CD1c-positive myeloid dendritic cell (primary cell): ENCODE measurements around the gene SLC35E2B.

ENCODE experiments used
- DNase-seq: peaks from one replicate; pipeline ENCODE4 v3.0.0-alpha.2; 2016; ENCODE audit errors: extremely low spot score

Gene SLC35E2B

DNA sequence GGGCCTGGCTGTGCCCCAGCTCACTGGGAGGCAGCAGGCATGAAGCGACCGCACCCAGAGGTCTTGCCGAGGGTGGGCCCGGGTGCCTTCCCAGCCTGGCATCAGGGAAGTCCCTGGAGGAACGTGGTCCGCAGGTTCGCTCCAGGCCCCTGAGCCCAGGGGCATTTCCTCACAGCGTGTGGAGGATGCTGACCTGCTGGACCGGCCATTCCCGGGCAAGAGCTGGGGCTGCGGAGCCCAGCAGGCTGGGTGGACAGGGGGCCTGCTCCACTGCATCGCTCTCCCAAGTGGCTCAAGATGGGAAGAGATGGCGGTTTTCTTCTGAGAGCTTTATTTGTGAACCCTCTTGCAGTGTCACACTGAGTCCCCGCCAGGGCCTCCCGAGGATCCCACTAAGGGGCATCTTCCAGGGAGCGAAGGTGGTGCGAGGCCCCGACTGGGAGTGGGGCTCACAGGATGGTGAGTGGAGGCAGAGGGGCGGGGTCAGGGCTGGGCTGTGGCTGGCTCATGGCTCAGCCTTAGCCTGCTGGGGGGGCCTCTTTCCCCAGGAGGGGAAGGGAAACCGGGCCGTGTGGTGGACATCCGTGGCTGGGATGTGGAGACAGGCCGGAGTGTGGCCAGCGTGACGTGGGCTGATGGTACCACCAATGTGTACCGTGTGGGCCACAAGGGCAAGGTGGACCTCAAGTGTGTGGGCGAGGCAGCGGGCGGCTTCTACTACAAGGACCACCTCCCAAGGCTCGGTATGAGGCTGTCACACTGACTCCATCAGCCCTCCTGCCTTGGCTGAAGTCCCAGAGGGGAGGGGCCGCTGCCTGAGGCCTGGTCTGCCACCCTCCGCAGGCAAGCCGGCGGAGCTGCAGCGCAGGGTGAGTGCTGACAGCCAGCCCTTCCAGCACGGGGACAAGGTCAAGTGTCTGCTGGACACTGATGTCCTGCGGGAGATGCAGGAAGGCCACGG lies 67.9 kb downstream of the SLC35E2B start:
- DNase-seq, result no peak

DNA sequence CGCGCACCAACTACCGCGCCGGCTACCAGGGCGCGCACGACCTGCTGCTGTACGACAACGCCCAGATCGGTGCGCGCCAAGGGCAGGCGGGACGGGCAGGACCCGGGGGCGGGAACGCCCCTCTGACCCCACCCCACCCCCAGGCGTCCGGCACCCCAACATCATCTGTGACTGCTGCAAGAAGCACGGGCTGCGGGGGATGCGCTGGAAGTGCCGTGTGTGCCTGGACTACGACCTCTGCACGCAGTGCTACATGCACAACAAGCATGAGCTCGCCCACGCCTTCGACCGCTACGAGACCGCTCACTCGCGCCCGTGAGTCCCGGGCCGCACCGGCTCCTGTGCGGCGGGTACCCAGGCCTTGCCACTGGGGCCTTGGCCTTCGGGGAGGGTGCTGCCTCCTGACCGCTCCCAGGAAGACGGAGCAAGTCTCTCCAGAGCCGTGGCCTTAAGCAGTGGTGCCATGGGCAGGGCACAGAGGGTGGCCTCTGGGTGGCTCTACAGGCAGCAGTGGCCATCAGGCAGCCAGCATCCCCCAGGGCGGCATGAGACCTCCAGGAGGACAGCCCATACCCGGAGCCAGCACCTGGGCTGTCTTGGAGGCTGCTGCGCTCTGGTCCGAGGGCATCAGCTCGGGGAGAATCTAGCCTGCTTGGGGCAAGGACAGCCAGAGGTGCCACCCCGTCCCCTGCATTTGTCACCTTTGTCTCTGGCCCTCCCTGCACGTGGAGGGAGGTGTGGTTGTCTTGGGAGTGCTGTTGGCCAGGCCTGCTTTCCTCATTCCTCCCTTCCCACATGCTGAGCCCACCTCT lies 68.8 kb downstream of the SLC35E2B start:
- no peak for DNase-seq

DNA sequence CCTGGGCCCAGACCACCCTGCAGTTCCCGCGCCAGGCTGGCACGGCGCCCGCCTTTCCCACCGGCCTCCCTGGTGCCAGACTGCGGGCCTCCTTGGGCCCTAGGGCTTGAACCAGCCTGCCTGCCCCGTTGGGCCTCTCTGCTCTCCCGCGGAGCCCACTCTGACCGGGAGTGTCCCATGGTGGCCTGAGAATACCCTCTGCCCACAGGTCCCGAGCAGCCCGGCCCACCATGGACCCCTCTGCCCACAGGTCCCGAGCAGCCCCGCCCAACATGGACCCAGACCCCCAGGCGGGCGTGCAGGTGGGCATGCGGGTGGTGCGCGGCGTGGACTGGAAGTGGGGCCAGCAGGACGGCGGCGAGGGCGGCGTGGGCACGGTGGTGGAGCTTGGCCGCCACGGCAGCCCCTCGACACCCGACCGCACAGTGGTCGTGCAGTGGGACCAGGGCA lies 69.4 kb downstream of the SLC35E2B start:
- no peak for DNase-seq

DNA sequence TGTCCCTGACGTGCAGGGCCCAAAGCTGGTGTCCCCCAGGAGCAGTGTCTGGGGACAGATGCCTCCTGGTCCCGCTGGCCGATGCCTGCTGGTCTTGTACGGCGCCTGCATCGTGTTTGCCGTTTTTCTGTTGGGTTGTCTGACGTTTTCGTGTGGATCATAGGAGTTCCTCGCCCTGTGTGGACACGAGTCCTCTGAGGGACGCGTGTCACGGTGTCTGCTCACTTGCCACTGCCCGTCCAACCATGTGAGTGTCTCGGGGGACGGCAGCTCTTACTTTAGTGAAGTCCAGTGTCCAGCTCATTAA lies 69.9 kb downstream of the SLC35E2B start:
- DNase-seq, result no peak

DNA sequence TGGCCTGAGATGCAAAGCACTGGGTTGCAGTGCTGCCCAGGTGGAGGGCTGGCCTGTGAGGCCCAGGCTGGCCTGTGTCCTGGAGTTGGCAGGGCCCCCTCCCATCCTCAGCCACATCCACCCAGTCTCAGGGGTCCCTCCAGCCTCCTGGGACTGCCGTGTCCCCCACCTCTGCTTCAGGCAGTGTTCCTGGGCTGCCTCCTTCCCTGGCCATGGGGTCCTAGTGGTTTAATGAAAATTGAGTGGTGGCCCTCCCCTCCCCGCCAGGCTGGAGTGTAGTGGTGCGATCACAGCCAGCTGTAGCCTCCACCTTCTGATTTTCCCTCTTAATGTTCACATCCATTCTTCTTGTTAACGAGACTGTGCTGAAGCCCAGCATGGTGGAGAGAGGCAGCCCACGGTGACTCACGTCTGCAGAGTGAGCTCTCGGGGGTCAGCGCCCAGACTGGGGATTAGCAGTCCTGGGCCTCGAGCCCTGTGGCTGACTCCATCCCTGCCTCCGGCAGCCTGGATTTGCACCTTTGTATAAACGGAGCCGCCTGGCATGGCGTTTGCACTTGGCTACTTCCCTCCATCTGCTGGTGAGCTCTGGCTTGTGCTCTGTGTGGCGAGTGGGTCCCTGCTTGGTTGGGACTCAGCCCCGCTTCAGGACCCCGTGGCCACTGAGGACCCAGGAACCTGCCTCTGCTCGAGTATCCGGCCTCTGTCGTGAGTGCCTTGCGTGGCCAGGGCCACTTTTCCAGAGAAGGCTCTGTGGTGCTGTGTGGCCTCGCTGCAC lies 70.4 kb downstream of the SLC35E2B start:
- no peak for DNase-seq

DNA sequence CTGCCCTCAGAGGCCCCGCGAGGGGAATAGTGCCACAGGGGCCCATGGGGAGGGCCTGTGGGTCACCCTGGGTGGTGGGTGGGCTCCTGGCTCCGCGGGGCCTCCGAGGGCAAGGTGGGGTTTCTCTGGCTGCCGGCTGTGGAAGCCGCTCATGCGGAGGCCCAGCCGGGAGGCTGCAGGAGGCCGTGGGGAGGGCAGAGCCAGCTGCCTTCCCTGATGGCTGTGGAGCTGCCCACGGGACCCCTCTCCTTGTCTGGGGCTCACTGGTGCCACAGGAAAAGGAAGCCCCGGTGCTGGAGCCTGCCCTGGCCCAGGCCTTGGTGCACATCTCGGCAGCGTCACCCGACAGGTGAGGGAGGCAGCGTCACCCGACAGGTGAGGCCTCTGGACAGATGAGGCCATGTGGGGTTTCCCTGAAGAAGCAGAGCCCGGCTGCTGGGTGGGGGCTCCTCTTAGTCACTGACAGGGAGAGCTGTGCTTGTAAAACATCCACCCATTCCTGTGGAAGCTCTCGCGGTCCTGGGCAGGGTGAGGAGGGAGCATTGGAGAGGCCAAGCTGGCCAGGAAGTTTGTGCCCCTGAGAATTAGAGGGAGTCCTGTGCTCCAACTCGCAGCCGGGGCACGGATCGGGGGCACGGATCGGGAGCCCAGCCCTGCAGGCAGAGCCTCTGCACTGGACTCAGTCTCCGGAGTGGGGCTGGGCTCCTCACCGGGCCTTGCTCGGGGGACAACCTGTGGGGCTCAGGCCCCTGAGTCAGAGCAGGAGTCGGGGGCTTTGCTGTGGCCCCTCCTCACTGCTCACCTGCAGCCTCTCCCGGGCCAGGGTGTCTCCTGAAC lies 71.2 kb downstream of the SLC35E2B start:
- DNase-seq, result no peak

DNA sequence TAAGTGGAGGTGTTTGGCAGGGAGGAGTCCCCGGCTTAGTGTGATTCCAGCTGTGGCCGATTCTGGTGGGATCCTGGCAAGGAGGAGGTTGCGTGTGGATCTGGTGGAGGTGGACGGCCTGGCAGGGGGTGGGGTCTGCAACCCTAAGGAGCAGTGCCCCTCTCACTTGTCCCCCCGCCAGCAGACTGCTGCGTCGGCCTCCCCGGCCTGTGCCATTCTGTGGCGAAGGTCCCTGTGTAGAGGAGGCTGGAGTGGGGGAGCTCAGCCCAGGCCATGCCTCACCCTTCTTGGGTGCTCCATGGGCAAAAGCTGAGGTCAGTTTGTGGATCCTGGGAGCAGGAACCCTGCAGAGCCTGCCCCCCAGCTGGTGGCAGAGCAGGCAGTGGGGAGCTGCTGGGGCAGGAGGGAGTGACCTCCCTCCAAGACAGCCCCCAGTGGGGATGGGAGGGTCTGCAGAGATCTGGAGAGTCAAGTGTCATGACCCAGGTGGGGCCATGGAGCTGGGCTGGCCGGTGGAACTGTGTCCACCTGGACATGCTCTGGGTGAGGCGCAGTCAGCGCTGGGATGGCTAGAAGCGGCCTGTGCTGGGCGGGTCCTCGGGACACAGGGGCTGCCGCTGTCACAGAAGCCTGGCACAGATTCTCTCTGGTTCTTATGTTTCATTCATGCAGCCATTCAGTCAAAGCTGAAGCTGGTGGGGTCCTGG lies 72.0 kb downstream of the SLC35E2B start:
- DNase-seq, result no peak

DNA sequence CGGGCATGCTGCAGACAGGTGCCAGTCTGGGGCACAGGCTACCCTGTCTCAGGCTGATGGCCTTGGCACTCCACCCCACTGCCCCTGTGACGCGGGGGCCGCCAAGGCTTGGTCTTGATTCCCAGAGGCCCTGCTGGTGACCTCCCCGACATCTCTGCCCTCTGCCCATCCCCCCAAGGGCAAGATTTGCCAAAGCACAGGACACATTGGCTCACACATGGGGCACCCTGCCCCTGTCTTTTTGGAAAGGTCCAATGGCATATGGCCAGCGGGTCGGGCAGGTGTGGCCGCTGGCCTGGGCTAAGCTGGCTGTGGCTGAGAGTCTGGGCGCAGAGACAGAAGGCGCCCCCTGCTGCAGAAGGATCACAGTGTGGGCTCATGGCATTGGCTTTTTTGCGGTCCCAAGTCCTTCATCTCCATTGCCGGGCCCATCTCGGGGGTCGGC lies 72.7 kb downstream of the SLC35E2B start:
- DNase-seq, result no peak

DNA sequence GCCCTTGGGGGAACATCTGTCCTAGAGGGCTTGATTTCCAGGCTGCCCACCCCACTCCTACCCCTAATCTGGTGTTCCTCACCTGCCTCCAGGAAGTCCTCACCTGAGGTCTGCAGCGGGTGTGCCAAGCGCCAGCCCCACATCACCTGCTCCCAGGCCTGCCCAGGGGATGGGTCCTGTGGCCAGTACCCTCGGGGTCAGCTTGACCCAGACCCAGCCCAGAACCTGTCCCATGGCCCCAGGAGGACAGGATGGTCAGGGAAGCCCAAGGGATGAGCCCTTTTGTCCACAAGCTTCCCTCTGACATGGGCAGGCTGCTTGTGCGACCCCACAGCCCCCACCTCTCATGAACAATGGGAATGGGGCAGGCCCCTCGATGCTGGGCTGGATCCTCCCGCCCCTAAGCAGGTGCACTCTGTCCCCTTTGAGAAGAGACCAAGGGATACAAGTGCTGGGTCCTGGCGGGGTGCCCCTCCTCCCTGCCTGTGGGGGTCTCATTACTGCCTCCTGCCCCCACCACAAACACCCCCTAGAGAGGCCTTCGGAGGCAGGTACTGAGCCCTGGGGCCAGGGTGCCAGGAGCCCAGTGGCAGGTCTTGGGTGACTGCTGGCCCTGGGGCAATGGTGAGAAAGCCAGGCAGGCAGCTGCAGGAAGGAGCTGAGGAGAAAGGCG lies 74.1 kb downstream of the SLC35E2B start:
- DNase-seq, result no peak

DNA sequence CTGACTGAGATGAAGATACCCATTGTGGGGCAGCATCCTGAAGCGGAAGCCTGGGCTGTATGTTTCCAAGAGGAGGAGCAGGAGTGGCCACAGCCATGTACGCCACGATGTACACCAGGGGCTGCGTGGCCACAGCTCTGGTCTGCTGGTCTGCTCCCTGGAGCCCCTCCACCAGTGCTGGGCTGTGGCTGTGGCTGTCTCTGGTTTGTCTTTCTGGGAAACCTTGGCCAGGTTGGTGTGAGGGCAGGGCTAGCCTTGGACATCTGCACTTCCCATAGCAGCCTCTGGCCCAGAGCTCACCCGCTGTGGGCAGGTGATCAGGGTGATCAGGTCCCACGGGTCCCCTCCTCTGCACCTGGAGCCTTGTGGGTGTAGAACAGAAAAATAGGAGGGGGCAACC lies 74.7 kb downstream of the SLC35E2B start:
- DNase-seq, result no peak

DNA sequence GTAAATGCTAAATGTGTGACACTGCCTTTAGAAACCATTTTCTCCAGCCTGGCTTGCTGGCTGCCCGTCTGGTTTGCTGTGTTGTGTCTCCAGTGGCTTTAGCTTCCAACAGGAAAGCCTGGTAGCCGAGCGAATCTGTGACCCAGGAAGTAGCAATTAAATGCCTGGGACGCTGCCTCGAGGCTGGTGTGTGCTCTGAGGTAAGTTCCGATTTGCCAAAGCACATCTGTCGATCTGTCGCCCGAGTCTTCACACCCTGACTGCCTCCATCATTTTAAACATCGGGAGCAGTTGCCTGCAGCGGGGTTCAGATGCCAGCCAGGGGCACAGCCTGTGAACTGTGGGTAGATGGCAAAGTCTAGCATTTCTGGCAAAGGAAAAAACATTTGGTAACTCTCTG lies 75.1 kb downstream of the SLC35E2B start:
- no peak for DNase-seq

DNA sequence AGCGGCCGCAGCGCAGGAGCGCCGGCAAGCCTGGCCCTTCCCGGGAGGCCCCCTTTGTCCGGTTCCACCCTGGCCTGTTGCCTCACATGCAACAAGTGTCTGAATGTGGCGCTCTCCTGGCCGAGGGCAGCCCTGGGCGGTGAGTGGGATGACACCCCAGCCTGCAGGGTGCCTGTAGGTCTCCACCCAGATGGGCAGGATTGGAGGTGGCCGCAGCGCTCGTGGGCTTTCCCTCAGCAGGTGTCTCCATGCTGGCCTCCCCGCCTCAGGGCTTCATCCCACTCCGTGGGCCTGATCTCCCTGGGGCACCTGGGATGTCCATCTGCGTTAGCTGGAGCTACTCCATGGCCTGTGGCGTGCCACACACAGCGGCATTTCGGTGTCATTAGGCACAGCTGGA lies 75.8 kb downstream of the SLC35E2B start:
- DNase-seq, result no peak

DNA sequence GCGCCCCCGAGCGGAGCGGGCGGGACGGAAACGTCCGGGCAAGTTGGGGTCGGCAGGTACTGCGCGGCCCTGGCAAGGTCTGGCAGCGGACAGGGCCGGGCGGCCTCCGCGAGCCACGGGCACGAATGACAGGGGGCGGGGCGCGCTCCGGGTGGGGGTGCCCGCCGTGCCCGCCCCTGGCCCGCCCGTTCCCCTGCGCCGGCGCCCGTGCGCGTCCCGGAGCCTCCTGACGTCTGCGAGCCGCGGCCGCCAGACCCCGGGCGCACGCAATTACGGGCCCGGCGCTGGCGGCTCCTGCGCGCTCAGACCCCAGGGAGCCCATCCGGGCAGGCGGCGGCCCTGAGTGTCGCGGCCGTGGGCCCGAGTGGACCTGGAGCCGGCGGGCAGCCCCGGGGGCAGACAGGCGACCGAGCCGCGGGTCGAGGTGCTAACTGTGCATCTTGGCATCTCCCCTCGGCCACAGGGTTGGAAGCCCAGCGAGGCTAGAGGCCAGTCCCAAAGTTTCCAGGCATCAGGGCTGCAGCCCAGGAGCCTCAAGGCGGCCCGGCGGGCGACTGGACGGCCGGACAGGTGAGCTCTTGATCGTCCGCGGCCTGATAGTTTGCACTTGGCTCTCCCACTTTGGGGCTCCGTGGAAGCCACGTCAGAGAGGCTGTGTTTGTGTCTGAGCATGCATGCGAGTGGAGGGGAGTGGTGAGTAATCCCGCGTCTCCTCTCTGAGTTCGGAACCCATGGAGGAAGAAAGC lies 76.4 kb downstream of the SLC35E2B start:
- peak; percentile 63 for DNase-seq

DNA sequence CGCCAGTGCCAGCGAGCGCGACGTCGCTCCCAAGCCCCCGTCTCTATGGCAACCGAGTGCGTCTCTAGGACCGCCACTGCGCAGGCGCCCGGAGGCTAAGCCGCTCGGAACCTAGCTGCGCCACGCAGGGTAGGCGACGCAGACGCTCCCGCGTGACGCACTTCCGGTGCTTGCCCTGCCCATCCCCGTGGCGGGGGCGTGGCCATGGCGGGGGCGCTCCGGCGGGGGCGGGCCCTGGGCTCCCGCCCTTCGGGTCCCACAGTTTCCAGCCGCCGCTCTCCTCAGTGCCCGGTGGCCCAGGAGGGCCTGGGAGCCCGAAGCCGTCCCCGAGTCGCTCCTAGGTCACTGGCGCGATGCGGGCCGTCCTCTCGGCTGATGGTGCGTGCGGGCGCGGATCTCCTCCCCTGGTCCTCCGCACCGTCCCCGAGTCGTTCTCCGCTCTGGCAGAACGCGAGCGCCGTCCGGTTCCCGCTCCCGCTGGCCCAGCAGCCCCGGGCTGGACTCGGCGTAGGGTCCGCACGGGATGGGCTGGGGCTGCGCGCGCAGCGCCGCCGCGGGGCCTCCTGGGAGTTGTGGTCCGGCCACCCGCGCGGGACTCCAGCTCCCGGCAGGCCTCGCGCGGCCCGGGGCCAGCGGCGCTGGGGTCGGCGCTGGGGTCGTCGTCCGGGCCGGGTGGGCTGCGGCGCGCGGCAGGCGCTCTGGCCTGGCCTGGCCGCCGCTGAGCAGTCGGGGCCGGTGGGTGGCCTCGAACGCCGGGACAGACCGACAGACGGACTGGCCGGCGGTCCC lies 77.1 kb downstream of the SLC35E2B start, which contains the start of gene MIB2:
TSS of gene MIB2 (plus strand) at position 245 of the 789 bp plus-strand sequence. CDS start 7,953 bp downstream, outside the sequence.
- peak; percentile 100 for DNase-seq

DNA sequence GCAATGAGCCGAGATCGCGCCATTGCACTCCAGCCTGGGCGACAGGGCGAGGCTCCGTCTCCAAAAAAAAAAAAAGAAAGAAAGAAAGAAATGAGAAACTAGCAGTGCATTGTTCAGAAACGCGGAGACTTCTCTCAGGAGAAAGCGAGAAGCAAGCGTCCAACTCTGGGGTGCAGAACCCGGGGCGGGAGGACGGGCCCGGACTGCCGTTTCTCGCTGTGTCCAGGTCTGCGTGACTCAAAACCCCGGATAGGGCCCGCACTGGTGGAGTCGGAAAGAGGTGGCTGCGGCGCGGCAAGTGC lies 77.7 kb downstream of the SLC35E2B start:
- no peak for DNase-seq

DNA sequence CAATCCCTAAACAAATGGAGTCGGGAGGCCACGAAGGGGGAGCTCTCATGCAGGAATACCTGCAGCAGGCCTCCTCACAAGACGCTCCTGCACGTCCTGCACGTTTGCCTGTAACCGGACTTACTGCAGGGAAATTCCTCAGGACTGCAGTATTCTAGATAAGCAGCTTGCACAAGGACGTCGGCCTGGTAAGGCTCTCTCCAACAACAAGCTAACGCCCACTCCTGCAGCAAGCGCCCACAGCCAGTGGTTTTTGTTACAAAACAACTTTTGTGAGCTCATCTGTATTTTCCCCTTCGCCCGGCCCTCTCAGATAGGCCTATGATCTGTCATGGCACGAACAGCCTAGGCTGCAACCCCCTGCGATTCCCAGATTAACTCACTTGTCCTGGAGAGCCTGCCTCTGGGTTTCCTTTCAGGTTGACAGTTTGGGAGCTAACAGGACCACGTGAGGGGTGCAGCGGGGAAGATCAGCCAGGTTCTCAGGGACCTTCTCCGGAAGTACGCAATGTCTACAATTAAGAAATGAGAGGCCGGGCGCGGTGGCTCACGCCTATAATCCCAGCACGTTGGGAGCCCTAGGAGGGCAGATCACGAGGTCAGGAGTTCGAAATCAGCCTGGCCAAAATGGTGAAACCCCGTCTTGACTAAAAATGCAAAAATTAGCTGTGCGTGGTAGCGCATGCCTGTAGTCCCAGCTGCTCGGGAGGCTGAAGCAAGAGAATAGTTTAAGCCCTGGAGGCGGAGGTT lies 78.2 kb downstream of the SLC35E2B start:
- peak; percentile 95 for DNase-seq

DNA sequence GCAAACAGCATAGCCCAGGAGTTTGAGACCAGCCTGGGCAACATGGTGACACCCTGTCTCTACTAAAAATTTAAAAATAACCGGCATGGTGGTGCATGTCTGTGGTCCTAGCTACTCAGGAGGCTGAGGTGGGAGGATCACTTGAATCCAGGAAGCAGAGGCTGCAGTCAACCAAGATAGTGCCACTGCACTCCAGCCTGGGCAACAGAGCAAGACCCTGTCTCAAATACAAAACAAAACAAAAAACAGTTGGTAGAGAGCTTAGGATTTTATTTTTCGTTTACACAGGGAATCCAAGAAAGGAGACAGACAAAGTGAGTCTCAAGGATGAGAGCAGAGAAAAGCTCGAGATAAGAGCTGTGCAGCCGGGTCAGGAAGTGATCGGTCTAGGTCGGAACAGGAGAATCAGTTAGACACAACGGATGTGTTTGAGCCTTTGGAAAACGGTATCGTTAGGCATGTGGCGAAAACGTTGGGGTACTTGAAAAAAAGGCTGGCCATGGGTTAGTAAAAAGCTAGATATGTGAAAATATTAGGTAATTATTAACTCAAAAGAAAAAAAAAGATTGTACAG lies 79.0 kb downstream of the SLC35E2B start:
- no peak for DNase-seq

DNA sequence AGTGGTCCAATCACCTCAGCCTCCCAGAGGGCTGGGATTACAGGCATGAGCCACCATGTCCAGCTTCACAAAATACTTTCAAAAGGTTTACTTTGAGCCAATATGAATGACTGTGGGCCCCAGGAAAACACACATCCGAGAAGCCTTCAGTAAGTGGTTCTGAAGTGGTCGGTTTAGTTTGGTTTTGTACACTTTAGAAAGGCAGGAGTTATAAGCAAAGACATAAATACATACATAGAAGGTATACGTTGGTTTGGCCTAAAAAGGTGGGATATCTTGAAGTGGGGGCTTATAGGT lies 80.5 kb downstream of the SLC35E2B start:
- no peak for DNase-seq
